GM12872 (cell line): ENCODE results near the gene ASAH2.
A peak's percentile ranks its signal among the peaks of the same experiment; 100 is the strongest.

Source experiments
- CTCF ChIP-seq: IDR thresholded peaks from 3 replicates; pipeline ENCODE4 v1.5.1; 2011; ENCODE audit warnings: low read depth, mild to moderate bottlenecking, low read length, moderate library complexity; ENCODE audit not compliant: insufficient read depth

The ASAH2 gene

GRCh38 chr10:50275650-50276235, 24.4 kb upstream of the ASAH2 start:
- TF ChIP-seq CTCF, result peak; percentile 81

- TF ChIP-seq CTCF, result no peak
Observed at GRCh38 chr10:50272531-50272930, 21.2 kb upstream of the ASAH2 start.

GRCh38 chr10:50271564-50272250, 20.4 kb upstream of the ASAH2 start:
- TF ChIP-seq CTCF, result no peak

GRCh38 chr10:50260791-50261281, 9.5 kb upstream of the ASAH2 start:
- TF ChIP-seq CTCF, result no peak

GRCh38 chr10:50254479-50254878, 3.2 kb upstream of the ASAH2 start:
- TF ChIP-seq CTCF, result no peak

GRCh38 chr10:50250096-50250854, 1.0 kb downstream of the ASAH2 start:
- no peak for TF ChIP-seq CTCF

- no peak for TF ChIP-seq CTCF
Observed at GRCh38 chr10:50248598-50248997, 2.7 kb downstream of the ASAH2 start.
